Mesenchymal stem cell (in vitro differentiated cells and primary cell): Measurements from ENCODE around the gene ANKMY1.
A peak's percentile ranks its signal among the peaks of the same experiment; 100 is the strongest.

Source experiments
- DNase-seq: peaks from one replicate; pipeline ENCODE4 v3.0.0-alpha.2; 2013
- H2AFZ ChIP-seq: one replicate; pipeline ENCODE4 v1.6.1; 2013; ENCODE audit warnings: low read depth, mild to moderate bottlenecking, control low read depth, inconsistent platforms, low read length, moderate library complexity
- H2AK5ac ChIP-seq: 2 replicates; pipeline ENCODE4 v1.6.1; 2013; ENCODE audit warnings: low read length, moderate library complexity, mild to moderate bottlenecking, inconsistent platforms; ENCODE audit not compliant: severe bottlenecking
- H2BK120ac ChIP-seq: one replicate; pipeline ENCODE4 v1.6.1; 2013; ENCODE audit warnings: low read depth, mild to moderate bottlenecking, inconsistent platforms, low read length, moderate library complexity
- H2BK12ac ChIP-seq, 2 experiments: one replicate each; pipeline ENCODE4 v1.6.1; 2013; ENCODE audit warnings: inconsistent platforms in 2 of 2, low read length in 2 of 2, mild to moderate bottlenecking in 2 of 2, moderate library complexity in 2 of 2, control low read depth in 1 of 2
- H2BK15ac ChIP-seq: one replicate; pipeline ENCODE4 v1.6.1; 2013; ENCODE audit warnings: mild to moderate bottlenecking, low read depth, inconsistent platforms; ENCODE audit not compliant: poor library complexity, severe bottlenecking
- H2BK5ac ChIP-seq: 2 replicates; pipeline ENCODE4 v1.6.1; 2013; ENCODE audit warnings: low read depth, mild to moderate bottlenecking, low read length, control low read depth, inconsistent platforms; ENCODE audit not compliant: poor library complexity, severe bottlenecking
- H3K14ac ChIP-seq, 2 experiments: one replicate each; pipeline ENCODE4 v1.6.1; 2013; ENCODE audit warnings: inconsistent platforms in 2 of 2, low read length in 2 of 2, control low read depth in 1 of 2, mild to moderate bottlenecking in 1 of 2, moderate library complexity in 1 of 2
- H3K18ac ChIP-seq, 2 experiments: one replicate each; pipeline ENCODE4 v1.6.1; 2013; ENCODE audit warnings: inconsistent platforms in 2 of 2, low read length in 2 of 2, control low read depth in 1 of 2, low read depth in 1 of 2, mild to moderate bottlenecking in 1 of 2
- H3K23ac ChIP-seq, 2 experiments: one replicate each; pipeline ENCODE4 v1.6.1; 2013; ENCODE audit warnings: inconsistent platforms in 2 of 2, low read length in 2 of 2, mild to moderate bottlenecking in 2 of 2, moderate library complexity in 2 of 2, control low read depth in 1 of 2
- H3K27ac ChIP-seq: 2 replicates; pipeline ENCODE4 v1.5.1; 2013; ENCODE audit warnings: mild to moderate bottlenecking, moderate library complexity, low read length, control low read depth, inconsistent platforms; ENCODE audit not compliant: poor library complexity, severe bottlenecking
- H3K27me3 ChIP-seq, 2 experiments: 2 replicates each; pipeline versions ENCODE4 v1.6.1 to v1.7.0; 2013; ENCODE audit warnings: low read length in 2 of 2, mild to moderate bottlenecking in 2 of 2, moderate library complexity in 2 of 2, control low read depth in 1 of 2, inconsistent platforms in 1 of 2; ENCODE audit not compliant: control insufficient read depth in 1 of 2, insufficient read depth in 1 of 2
- H3K36me3 ChIP-seq, 2 experiments: 2 replicates each; pipeline versions ENCODE4 v1.6.1 to v1.7.0; 2013; ENCODE audit warnings: low read length in 2 of 2, control low read depth in 1 of 2, inconsistent platforms in 1 of 2, low read depth in 1 of 2, mild to moderate bottlenecking in 1 of 2; ENCODE audit not compliant: insufficient read depth in 2 of 2, control insufficient read depth in 1 of 2
- H3K4ac ChIP-seq, 2 experiments: one replicate each; pipeline ENCODE4 v1.6.1; 2013; ENCODE audit warnings: inconsistent platforms in 2 of 2, low read length in 2 of 2, mild to moderate bottlenecking in 2 of 2, moderate library complexity in 2 of 2, control low read depth in 1 of 2, low read depth in 1 of 2
- H3K4me1 ChIP-seq: 2 replicates; pipeline ENCODE4 v1.6.1; 2013; ENCODE audit warnings: low read depth, low read length, control low read depth; ENCODE audit not compliant: control insufficient read depth, insufficient read depth
- H3K4me2 ChIP-seq: 2 replicates; pipeline ENCODE4 v1.6.1; 2013; ENCODE audit warnings: low read length, mild to moderate bottlenecking, inconsistent platforms; ENCODE audit not compliant: poor library complexity, severe bottlenecking
- H3K4me3 ChIP-seq, 2 experiments: 2 replicates each; pipeline versions ENCODE4 v1.5.1 to v1.7.0; 2013; ENCODE audit warnings: low read length in 2 of 2, mild to moderate bottlenecking in 2 of 2, control low read depth in 1 of 2, low read depth in 1 of 2; ENCODE audit not compliant: insufficient read depth in 1 of 2
- H3K79me1 ChIP-seq: replicated peaks from 2 replicates; pipeline ENCODE4 v1.6.1; 2013; ENCODE audit warnings: mild to moderate bottlenecking, control low read depth, low read length, inconsistent platforms; ENCODE audit not compliant: poor library complexity, severe bottlenecking
- H3K9ac ChIP-seq: 2 replicates; pipeline ENCODE4 v1.7.0; 2013; ENCODE audit warnings: mild to moderate bottlenecking, low read length, moderate library complexity
- H3K9me3 ChIP-seq: 2 replicates; pipeline ENCODE4 v1.7.0; 2013; ENCODE audit warnings: mild to moderate bottlenecking, low read length; ENCODE audit not compliant: control insufficient read depth
- H4K8ac ChIP-seq: one replicate; pipeline ENCODE4 v1.6.1; 2013; ENCODE audit warnings: inconsistent platforms, mild to moderate bottlenecking, low read length, moderate library complexity
- H4K91ac ChIP-seq: one replicate; pipeline ENCODE4 v1.6.1; 2013; ENCODE audit warnings: mild to moderate bottlenecking, low read length, inconsistent platforms
- WGBS: methylation state at CpG from one replicate; pipeline ENCODE4 v1.1.7; 2013; ENCODE audit warnings: mixed read lengths; 5-methylcytosine and 5-hydroxymethylcytosine counted together

ANKMY1 gene

GRCh38 chr2:240508832-240509545 lies 48.8 kb downstream of the ANKMY1 start:
- no peak overlapping the region for H3K27ac ChIP-seq
- no peak for DNase-seq
- H3K9ac ChIP-seq, result no peak overlapping the region
- H4K91ac ChIP-seq, result no peak overlapping the region
- no peaks in the 10 kb centered on the region for H3K9me3 ChIP-seq
- no peak overlapping the region for H3K23ac ChIP-seq
- 93% methylated on average over 7 of the region's 7 CpGs for WGBS
- H3K4ac ChIP-seq, result no peak overlapping the region
- peaks cover 10 to 13% of the 10 kb centered on the region in 2 experiments for H3K36me3 ChIP-seq
- no peak overlapping the region for H3K4me2 ChIP-seq
- no peak overlapping the region for H2AK5ac ChIP-seq
- no peaks in the 10 kb centered on the region for H3K27me3 ChIP-seq
- H2BK120ac ChIP-seq, result no peak overlapping the region
- no peak overlapping the region for H2BK5ac ChIP-seq
- H3K4me3 ChIP-seq, result no peak overlapping the region
- no peaks in the 10 kb centered on the region for H3K79me1 ChIP-seq
- H3K14ac ChIP-seq, result no peak overlapping the region
- no peak overlapping the region for H3K18ac ChIP-seq
- peaks cover 4% of the 10 kb centered on the region for H3K4me1 ChIP-seq
- H2BK15ac ChIP-seq, result no peak overlapping the region
- H4K8ac ChIP-seq, result no peak overlapping the region
- H2BK12ac ChIP-seq, result no peak overlapping the region
- no peak overlapping the region for H2AFZ ChIP-seq

- no peak overlapping the region for H3K14ac ChIP-seq
- H3K79me1 ChIP-seq, result no peaks in the 10 kb centered on the region
- DNase-seq, result no peak
- H3K27me3 ChIP-seq, result no peaks in the 10 kb centered on the region
- no peak overlapping the region for H2AK5ac ChIP-seq
- no peak overlapping the region for H2AFZ ChIP-seq
- H3K36me3 ChIP-seq, result peaks cover 10 to 13% of the 10 kb centered on the region in 2 experiments
- H3K23ac ChIP-seq, result no peak overlapping the region
- H2BK120ac ChIP-seq, result no peak overlapping the region
- no peak overlapping the region for H3K4ac ChIP-seq
- H2BK5ac ChIP-seq, result no peak overlapping the region
- WGBS, result 81% methylated on average over 11 of the region's 11 CpGs
- peak overlapping the region; percentile 7 for H4K91ac ChIP-seq
- H3K4me1 ChIP-seq, result no peaks in the 10 kb centered on the region
- H3K4me2 ChIP-seq, result no peak overlapping the region
- no peak overlapping the region for H3K4me3 ChIP-seq
- H2BK15ac ChIP-seq, result no peak overlapping the region
- no peak overlapping the region for H4K8ac ChIP-seq
- no peak overlapping the region for H3K18ac ChIP-seq
- no peak overlapping the region for H3K27ac ChIP-seq
- H3K9me3 ChIP-seq, result no peaks in the 10 kb centered on the region
- H2BK12ac ChIP-seq, result no peak overlapping the region
- no peak overlapping the region for H3K9ac ChIP-seq
Measured at GRCh38 chr2:240507778-240508251, 50.0 kb downstream of the ANKMY1 start.

DNA sequence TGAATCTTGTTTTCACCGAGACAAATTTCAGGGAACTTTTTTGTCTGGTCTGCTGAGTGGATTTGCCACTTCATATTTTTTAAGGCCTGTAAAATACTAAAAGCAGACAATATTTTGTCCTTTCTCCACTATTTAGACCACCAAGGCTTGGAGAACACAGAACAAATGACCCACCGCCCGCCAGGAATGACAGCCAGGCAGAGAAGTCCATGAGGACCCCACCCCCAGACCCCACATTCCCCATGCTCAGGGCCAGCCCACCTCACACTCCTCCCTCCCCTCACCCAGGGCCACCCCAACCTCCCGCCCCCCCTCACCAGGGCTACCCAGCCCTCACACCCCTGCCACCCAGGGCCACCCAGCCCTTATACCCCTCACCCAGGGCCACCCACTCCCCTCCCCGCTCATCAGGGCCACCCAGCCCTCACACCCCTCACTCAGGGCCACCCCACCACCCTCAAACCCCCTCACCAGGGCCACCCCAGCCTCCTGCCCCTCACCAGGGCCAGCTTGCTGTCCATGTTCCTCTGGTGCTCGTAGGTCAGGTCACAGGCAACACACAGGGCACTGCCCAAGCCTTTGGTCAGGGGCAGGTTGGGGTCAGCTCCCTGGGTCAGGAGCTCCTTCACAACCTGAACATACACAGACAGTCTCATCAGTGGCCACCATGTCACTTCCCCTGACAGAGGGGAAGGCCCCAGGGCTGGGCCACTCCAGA lies 50.6 kb downstream of the ANKMY1 start:
- Histone ChIP-seq H3K79me1 (no peaks in the 10 kb centered on the region), H3K14ac (no peak overlapping the region), H3K4me1 (no peaks in the 10 kb centered on the region), H3K27me3 (no peaks in the 10 kb centered on the region), H3K27ac (no peak overlapping the region), H2AK5ac (no peak overlapping the region), H3K4ac (no peak overlapping the region), H4K8ac (no peak overlapping the region), H3K4me3 (no peak overlapping the region), H4K91ac (peak overlapping the region; percentile 7), H3K23ac (no peak overlapping the region), H3K18ac (no peak overlapping the region), H2BK5ac (no peak overlapping the region), H2BK12ac (no peak overlapping the region), H3K4me2 (no peak overlapping the region), H3K9ac (no peak overlapping the region), H2AFZ (no peak overlapping the region), H2BK120ac (no peak overlapping the region), H2BK15ac (no peak overlapping the region), H3K9me3 (no peaks in the 10 kb centered on the region), H3K36me3 (peaks cover 8 to 13% of the 10 kb centered on the region in 2 experiments)
- no peak for DNase-seq
- 77% methylated on average over 5 of the region's 6 CpGs for WGBS

- 86% methylated on average over 17 of the region's 17 CpGs for WGBS
- Histone ChIP-seq H2BK5ac (no peak overlapping the region), H3K79me1 (no peaks in the 10 kb centered on the region), H2BK15ac (no peak overlapping the region), H3K14ac (no peak overlapping the region), H2AK5ac (no peak overlapping the region), H3K18ac (no peak overlapping the region), H4K91ac (no peak overlapping the region), H3K9me3 (no peaks in the 10 kb centered on the region), H3K4ac (no peak overlapping the region), H3K36me3 (peaks cover 6 to 7% of the 10 kb centered on the region in 2 experiments), H3K27ac (no peak overlapping the region), H3K9ac (no peak overlapping the region), H4K8ac (no peak overlapping the region), H2AFZ (no peak overlapping the region), H3K23ac (no peak overlapping the region), H3K4me2 (no peak overlapping the region), H3K4me3 (no peak overlapping the region), H2BK120ac (no peak overlapping the region), H3K27me3 (no peaks in the 10 kb centered on the region), H2BK12ac (no peak overlapping the region), H3K4me1 (no peaks in the 10 kb centered on the region)
- no peak for DNase-seq
Measured at GRCh38 chr2:240506406-240507059, 51.3 kb downstream of the ANKMY1 start.
